Testis (tissue), 3 donors: ENCODE results near the gene RAB12. TPM values are rescaled to one million over a fixed set of nuclear protein-coding genes. Genes with fewer than 3 reads are reported as not detected.

Source experiments
- DNase-seq: peaks from one replicate; pipeline ENCODE4 v3.0.0-alpha.2; 2019
- H3K27ac ChIP-seq, 2 donors: fragments of 200-600 bp; sonication (generic); one replicate each; pipeline ENCODE4 v1.5.1; 2019
- H3K27me3 ChIP-seq: fragments of 200-600 bp; sonication (generic); one replicate; pipeline ENCODE4 v1.5.1; 2019
- H3K36me3 ChIP-seq: fragments of 200-600 bp; sonication (generic); one replicate; pipeline ENCODE4 v1.5.1; 2017; ENCODE audit warnings: low read depth; ENCODE audit errors: missing control alignments
- H3K4me1 ChIP-seq: fragments of 200-600 bp; sonication (generic); one replicate; pipeline ENCODE4 v1.5.1; 2019
- H3K4me3 ChIP-seq, 2 donors: fragments of 200-600 bp; sonication (generic); one replicate each; pipeline ENCODE4 v1.5.1; 2017 to 2019
- H3K9me3 ChIP-seq: fragments of 200-600 bp; sonication (generic); one replicate; pipeline ENCODE4 v1.5.1; 2017
- CTCF ChIP-seq, 3 experiments: fragments of 450-650 bp in 2 of 3; fragments of 200-600 bp in 1 of 3; sonication (generic) in 1 of 3; IDR thresholded peaks; one replicate each; pipeline ENCODE4 v1.5.1; 2016 to 2019; ENCODE audit warnings: antibody characterized with exemption in 3 of 3, mild to moderate bottlenecking in 2 of 3, moderate library complexity in 1 of 3
- POLR2A ChIP-seq: fragments of 450-650 bp; IDR thresholded peaks from one replicate; pipeline ENCODE4 v1.6.1; 2017; ENCODE audit warnings: antibody characterized with exemption, mild to moderate bottlenecking, moderate library complexity
- WGBS, 2 donors: methylation state at CpG; one replicate each; pipeline ENCODE4 v1.1.5; 2018; 5-methylcytosine and 5-hydroxymethylcytosine counted together
- intact Hi-C: fragments of 100-400 bp; cut with DNase I; formaldehyde crosslinking; loops from one replicate; pipeline ENCODE4 v1.15.1; 2023; ENCODE audit warnings: low total_unique reads
- polyA plus RNA-seq: library from polyadenylated mRNA; stranded (reverse); fragments of 350-450 nt; fragmentation: Illumina TruSeq; extraction: RNeasy Lipid Tissue Mini Kit (QIAGEN cat#74804); gene quantifications from one replicate; pipeline ENCODE4 v1.2.3, GENCODE V29; 2014; ENCODE audit warnings: low read depth, low replicate concordance; ENCODE audit not compliant: insufficient read depth
- total RNA-seq, 2 donors: library from RNA; depleted of rRNA; stranded (reverse); fragments of >200 nt; gene quantifications; one replicate each; pipeline ENCODE4 v1.2.3, GENCODE V29; 2016

The RAB12 gene
- total and polyA plus RNA-seq, 3 donors from 2014 or later: 28.0 to 52.0 (median 39.8) TPM

DNA sequence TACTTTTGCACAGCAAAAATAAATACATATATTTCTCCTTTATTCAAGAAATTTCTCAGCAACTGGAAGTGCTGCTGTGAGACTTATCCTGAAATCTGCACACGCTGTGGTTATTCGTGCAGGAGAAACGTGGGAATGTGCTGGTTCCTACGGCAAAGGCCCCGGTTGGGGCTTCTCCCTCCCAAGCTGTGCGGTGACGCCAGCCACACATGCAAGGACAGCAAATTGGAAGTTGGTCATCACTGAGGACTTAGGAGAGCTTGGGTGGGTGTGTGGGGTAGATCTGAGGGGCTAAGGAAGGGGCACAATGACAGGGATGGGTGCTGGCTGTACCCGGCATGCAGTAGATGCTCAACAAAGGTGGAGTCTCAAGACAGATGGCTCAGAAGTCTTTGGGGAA is 79.6 kb downstream of the RAB12 start:
- peaks cover 15% of the 10 kb centered on the region for H3K4me1 ChIP-seq
- peak overlapping the region in 1 of 2 donors; percentile 19 for H3K27ac ChIP-seq
- no peak overlapping the region for H3K4me3 ChIP-seq
- 70 to 79% methylated on average over 8 of the region's 8 CpGs for WGBS, 2 donors
- intact Hi-C loops: no loop called here
- TF ChIP-seq POLR2A (no peak), CTCF (IDR thresholded peaks at IDR 0.05) (no peak)
- H3K36me3 ChIP-seq: no peaks in the 10 kb centered on the region
- no peaks in the 10 kb centered on the region for H3K27me3 ChIP-seq
- DNase-seq: no peak
- no peaks in the 10 kb centered on the region for H3K9me3 ChIP-seq

Other genes starting within 250 kb of the RAB12 start
- 100 to 1,000 TPM in 1 of 2 donors, 10 to 100 TPM in 1; 95.8 to 139 TPM for gene MTCL1, start 96.1 kb downstream of the RAB12 start, total RNA-seq
- gene MTCL1, start 96.1 kb downstream of the RAB12 start, polyA plus RNA-seq: 27.5 TPM